NCI-H1930 (cell line): ENCODE measurements around the gene TMEM255A.

ENCODE experiments used
- DNase-seq, 2 experiments: peaks; one replicate each; lab custom pipeline; 2025; lab: John Stamatoyannopoulos, UW

TMEM255A gene

DNA sequence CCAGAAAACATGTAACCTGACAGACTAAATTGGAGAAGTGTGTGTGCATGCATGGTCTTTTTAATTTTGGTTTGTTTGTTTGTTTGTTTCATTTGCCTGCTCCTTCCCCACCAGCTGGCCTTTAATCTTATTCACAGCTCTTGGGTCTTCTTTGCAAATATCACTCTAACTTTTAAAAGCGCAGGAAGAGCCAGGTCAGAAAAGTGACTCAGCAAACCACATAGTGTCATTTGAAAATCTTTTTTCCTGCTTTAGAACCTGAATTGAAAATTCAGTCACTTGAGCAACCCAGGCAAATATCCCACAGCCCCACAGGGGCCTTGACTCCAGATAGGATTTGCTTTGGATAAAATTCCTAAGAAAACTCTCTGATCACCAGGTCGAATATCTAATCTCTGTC lies 4.6 kb downstream of the TMEM255A start:
- no peak for DNase-seq

DNA sequence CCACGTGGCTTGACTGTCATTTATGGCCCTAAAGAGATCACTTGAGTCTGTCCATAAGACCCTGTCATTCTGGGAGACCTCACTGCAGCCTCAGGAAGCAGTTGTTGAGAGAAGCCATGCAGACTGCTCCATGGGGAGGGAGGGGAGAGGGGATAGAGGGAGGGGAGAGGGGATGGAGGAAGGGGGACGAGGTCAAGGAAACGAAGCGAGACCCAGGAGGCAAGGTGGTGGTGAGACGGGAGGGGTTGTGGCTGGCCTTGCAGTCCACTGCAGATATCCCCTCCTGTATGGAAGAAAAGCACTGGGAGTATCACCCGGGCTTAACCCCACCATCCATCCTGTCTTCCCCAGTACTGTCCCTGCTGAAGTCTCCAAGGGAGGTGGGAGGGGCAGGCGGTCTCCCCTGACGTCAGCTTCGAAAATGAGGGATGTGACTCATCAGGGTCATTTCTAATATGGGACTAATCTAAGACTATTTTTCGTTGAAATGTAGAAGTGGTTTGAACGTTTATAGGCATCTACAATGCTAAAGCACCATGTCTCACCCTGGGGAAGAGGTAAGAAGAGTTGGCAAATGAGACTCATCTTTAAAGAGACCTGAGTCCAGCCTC lies 5.6 kb downstream of the TMEM255A start:
- DNase-seq, result no peak

- DNase-seq, result no peak
These were observed 7.0 kb downstream of the TMEM255A start for GRCh38 chrX:120304256-120304655.

GRCh38 chrX:120302434-120302833 lies 8.8 kb downstream of the TMEM255A start:
- DNase-seq, result no peak

DNA sequence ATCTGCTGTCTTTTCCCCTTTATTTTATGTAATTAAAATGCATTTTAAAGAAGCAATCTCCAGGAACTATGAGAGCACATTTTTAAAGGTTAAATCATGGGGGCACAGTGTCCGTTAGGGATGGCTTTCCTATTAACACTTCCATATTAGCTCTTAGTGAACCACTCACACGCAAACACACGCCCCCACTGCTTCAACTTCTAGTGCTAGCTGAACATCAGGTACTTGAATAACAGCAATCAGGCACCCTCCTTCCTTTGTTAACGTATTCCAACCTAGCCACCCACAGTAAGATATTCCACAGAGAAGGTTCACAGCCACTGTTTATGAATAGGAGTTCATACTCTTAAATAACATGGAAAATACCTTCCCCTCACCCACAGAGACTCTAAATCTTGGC lies 9.3 kb downstream of the TMEM255A start:
- no peak for DNase-seq

DNA sequence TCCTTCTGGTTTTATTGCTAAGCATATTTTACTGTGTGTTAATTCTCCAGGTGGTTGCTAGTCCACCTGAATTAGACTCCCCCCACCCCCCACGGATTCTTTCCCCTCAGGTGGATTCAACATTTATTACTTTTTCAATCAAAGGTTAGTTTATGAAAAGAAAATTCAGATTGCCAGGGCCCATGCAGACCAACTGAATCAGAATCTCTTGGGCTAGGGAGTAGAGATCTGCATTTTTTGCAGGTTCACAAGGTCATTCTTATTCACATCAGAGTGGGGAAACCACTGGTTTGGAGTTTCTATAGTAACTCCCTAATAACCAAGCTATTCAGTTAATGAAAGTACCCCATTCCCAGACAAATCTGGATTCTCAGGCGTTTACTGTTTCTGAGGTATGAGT lies 9.8 kb downstream of the TMEM255A start:
- DNase-seq, result no peak

DNA sequence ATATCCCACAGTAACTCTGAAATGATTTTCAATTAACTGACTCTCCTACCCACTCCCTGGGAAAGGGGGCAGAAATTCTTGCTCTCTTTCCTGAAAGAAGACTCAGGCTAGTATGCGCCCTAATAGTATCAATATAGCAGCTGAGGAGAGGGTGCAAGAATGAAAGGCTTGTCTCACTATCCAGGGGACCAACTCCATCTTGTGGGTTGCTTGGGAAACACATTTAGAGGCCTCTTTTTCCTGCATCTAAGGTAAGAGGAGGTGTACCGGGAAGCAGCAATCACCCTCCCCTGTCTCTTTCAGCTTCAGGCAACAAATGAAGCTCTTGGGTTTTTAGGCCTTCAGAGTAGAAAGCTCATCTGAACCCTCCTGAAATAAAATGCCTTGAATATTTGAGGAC lies 11.3 kb downstream of the TMEM255A start:
- no peak for DNase-seq

- DNase-seq, result no peak
These were observed 13.3 kb downstream of the TMEM255A start for GRCh38 chrX:120297923-120298322.

GRCh38 chrX:120294651-120295050 lies 16.6 kb downstream of the TMEM255A start:
- DNase-seq, result no peak

GRCh38 chrX:120293015-120293414 lies 18.2 kb downstream of the TMEM255A start:
- DNase-seq, result no peak

GRCh38 chrX:120291211-120291610 lies 20.1 kb downstream of the TMEM255A start:
- DNase-seq, result no peak

- no peak for DNase-seq
These were observed 21.2 kb downstream of the TMEM255A start for GRCh38 chrX:120290107-120290506.

- DNase-seq, result no peak
These were observed 23.6 kb downstream of the TMEM255A start for GRCh38 chrX:120287513-120288112.

- no peak for DNase-seq
These were observed 24.3 kb downstream of the TMEM255A start for GRCh38 chrX:120286733-120287512.

GRCh38 chrX:120282697-120283096 lies 28.6 kb downstream of the TMEM255A start:
- DNase-seq, result no peak

DNA sequence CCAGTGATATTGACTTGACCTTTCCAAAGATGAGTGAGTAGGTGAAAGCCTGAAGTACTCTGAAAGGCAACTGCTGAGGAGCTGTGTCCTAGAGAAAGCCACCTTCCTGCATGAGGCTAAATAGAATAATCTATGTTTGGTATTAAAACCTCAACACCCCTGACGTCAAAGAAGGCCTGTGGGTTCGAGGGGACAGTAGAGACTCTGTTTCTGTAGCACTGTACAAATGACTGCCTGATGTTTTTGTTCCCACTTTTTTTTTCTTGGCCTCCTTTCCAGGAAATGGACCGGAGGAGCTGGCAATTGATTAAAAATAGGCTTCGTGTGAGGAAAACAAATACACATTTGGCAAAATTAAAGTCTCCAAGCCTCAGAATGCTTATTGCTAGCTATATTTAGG lies 29.5 kb downstream of the TMEM255A start:
- no peak for DNase-seq

- no peak for DNase-seq
These were observed 30.1 kb downstream of the TMEM255A start for GRCh38 chrX:120281021-120281624.

- no peak for DNase-seq
These were observed 36.3 kb downstream of the TMEM255A start for GRCh38 chrX:120274958-120275357.

- no peak for DNase-seq
These were observed 37.1 kb downstream of the TMEM255A start for GRCh38 chrX:120274145-120274544.

DNA sequence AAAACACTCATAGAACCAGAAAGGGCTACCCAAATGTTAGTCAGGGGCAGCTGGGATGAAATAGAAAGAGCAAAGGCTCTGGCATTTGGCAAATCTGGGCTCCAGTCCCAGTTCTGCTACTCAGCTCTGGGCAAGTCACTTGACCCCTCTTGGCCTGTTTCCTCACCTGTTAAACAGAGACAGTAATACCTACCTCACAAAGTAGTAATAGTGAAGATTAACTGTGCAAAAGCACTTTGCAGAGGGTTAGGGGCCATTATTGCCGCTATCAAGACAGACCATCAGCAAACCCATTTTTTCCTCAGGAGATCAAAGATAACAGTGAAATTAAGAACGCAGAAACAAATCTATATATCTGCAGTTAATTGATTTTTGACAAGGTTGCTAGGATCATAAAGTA lies 40.0 kb downstream of the TMEM255A start:
- no peak for DNase-seq

- DNase-seq, result no peak
These were observed 40.7 kb downstream of the TMEM255A start for GRCh38 chrX:120270567-120270966.

GRCh38 chrX:120269373-120270035 lies 41.8 kb downstream of the TMEM255A start:
- DNase-seq, result no peak
